GM21360 (cell line): Measurements from ENCODE around the gene GNG7.

ENCODE experiments used
- ATAC-seq: cut with Tn5 transposase; IDR thresholded peaks from one replicate; pipeline ENCODE4 v1.9.1; 2021; ENCODE audit warnings: mild to moderate bottlenecking, moderate library complexity; ENCODE audit not compliant: unreplicated experiment

Gene GNG7

DNA sequence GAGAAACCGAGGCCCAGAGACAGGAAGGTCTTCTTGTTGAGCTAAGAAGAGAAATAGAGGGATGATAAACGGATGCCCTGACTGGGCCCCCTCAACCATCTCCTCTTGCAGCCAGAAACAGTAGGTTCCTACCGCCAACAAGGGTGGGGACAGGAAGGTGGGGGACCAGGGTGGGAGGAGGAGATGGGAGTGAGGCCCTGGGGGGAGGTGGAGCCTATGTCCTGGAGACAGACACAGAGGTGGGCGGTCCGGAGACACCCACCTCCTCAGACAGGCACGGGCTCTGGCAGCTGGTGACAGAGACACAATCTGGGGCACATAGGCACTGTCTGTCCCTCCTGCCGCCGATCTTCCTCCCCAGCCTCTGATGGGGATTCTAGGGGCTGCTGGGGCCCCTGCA is 209.6 kb downstream of the GNG7 start:
- ATAC-seq = no peak

- ATAC-seq = no peak
Observed at GRCh38 chr19:2491130-2491801, 211.2 kb downstream of the GNG7 start.

DNA sequence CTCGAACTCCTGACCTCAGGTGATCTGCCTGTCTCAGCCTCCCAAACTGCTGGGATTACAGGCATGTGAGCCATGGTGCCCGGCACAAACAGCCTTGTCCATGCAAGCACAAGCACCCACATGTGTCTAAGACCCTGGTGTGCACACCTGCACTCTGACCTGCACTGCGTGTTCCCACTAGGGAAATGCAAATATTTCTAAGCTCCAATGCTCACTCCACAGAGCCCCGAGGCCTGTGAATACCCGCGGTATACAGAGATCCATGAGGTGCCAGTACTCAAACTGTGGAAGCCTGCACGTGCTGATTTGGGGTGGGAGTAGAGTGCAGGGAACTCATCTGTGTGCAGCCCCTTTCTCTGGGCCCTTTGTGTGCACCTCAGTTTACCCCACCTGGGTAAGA is 211.8 kb downstream of the GNG7 start:
- ATAC-seq = no peak

GRCh38 chr19:2488942-2489731 is 213.4 kb downstream of the GNG7 start:
- no peak for ATAC-seq

- ATAC-seq = no peak
Observed at GRCh38 chr19:2488405-2488941, 214.0 kb downstream of the GNG7 start.

DNA sequence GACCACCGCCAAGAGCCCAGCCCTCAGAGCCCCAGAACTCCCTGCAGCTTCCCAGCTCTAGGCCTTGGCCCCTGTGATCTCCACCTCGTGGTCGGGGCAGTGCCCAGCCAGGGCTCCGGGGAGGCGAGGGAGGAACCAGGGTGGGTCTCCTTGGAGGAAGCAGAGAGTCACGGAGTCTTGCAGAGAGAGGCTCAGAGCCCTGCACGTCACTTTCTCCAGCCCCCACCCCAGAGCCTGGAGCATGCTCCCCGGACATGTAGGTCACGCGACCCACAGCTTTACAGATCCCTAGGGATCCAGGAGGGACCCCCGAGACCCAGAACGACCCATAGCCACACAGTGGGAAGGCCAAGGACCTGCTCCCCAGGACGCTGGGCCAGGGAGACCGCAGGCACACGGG is 214.7 kb downstream of the GNG7 start:
- ATAC-seq = no peak

- no peak for ATAC-seq
Observed at GRCh38 chr19:2487090-2487489, 215.4 kb downstream of the GNG7 start.

DNA sequence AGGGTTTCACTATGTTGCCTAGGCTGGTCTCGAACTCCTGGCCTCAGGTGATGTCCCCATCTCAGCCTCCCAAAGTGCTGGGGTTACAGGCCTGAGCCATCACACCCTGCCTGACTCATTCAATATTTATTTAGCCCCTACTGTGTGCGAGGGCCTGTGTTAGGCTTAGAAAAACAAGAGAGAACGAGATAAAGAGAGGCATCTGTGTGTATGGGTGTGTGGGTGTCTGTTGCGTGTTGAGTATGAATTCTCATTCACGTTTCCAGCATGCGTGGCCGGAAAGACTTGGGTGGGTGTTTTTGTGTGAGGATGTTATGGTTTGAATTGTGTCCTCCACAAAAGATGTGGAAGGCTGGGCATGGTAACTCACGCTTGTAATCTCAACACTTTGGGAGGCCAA is 217.1 kb downstream of the GNG7 start:
- ATAC-seq = no peak

- no peak for ATAC-seq
Observed at GRCh38 chr19:2484178-2484937, 218.1 kb downstream of the GNG7 start.

GRCh38 chr19:2483484-2484151 is 218.9 kb downstream of the GNG7 start:
- no peak for ATAC-seq

DNA sequence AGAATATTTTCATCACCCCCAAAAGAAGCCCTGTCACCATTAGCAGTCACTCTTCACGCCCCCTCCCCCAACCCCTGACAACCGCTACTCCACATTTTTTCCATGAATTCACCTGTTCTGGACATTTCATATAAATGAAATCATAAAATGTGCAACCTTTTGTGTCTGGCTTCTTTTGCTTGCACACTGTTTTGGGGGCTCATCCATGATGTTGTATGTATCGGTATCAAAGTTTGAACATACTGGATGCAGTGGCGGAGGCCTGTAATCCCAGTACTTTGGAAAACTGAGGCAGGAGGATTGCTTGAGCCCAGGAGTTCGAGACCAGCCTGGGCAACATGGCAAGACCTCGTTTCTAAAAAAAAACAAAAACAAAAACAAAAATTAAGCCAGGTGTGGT is 219.4 kb downstream of the GNG7 start:
- ATAC-seq = no peak

- ATAC-seq = no peak
Observed at GRCh38 chr19:2482354-2483038, 220.0 kb downstream of the GNG7 start.

DNA sequence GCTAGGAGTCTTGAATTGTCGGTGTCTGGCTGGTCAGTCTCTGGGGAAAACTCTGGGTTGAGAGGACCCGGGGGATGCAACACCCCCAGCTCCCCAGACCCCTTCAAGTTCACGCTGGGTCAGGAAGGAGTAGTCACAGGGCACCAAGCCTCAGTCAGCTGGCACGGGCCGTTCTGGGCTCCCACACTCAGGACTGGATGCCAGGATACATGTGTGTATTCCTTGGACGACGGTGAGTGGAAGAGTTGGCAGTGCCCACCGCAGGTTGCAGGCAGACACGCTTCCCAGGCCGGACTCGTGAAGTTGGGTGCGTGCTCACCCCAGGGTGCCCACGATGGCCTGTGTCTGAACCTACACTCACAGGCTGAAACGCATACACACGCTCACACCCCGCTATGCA is 221.0 kb downstream of the GNG7 start:
- no peak for ATAC-seq

DNA sequence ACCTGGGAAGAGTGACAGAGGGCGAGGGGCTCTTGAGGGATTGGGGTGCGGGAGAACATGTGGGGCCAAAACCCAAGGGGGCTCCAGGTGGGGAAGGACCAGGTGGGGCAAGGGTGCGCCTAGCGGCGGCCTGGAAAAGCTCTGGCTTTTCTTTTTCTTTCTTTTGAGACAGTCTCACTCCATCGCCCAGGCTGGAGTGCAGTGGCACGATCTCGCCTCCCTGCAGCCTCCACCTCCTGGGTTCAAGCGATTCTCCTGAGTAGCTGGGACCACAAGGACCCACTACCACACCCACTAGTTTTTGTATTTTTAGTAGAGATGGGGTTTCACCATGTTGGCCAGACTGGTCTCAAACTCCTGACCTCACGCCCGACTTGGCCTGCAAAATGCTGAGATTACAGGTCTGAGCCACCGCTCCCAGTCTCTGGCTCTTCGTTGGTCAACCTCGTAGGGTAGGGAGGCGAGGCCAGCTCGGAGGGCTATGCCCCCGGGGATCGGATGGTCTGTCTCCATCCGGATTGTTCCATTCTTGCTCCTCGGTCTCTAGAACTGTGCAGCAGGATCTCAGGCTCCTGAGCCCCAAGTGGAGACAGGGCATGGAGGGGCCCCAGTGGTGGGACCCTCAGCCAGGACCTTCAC is 222.8 kb downstream of the GNG7 start:
- ATAC-seq = no peak

GRCh38 chr19:2478756-2479555 is 223.5 kb downstream of the GNG7 start:
- no peak for ATAC-seq

- no peak for ATAC-seq
Observed at GRCh38 chr19:2478278-2478755, 224.2 kb downstream of the GNG7 start.

DNA sequence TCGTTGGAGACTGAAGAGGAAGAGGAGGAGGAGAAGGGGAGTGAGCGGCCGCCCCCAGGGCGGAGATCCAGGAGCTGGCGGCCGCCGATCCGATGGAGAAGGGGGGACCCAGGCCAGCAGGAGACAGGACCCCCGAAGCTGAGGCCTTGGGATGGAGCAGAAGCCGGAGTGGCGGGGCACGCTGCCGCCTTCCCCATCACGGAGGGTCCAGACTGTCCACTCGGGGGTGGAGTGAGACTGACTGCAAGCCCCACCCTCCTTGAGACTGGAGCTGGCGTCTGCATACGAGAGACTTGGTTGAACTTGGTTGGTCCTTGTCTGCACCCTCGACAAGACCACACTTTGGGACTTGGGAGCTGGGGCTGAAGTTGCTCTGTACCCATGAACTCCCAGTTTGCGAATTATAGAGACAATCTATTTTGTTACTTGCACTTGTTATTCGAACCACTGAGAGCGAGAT is 224.7 kb downstream of the GNG7 start:
- ATAC-seq = no peak

DNA sequence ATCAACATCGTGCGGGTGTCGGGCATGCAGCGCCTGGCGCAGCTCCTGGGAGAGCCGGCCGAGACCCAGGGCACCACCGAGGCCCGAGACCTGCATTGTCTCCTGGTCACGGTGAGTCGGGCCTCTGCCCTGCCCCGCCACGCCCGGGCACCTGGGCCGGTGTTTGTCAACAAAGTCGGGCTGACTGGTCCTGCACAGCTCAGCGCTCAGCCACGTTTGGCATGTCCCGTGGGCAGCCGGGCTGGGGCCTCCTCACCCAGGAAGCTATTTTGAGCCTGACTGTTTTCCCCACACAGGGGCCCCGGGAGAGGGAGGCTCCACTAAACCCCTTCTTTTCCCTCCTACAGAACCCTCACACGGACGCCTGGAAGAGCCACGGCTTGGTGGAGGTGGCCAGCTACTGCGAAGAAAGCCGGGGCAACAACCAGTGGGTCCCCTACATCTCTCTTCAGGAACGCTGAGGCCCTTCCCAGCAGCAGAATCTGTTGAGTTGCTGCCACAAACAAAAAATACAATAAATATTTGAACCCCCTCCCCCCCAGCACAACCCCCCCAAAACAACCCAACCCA is 225.3 kb downstream of the GNG7 start:
- ATAC-seq = no peak
